GM19455 (cell line): ENCODE data around the gene NOL3.
"Not testable (repeated sequence)": the region's sequence is repeated elsewhere in the genome, so short reads cannot be mapped to it uniquely, and the experiment has no call there.

Experiments used
- ATAC-seq: cut with Tn5 transposase; IDR thresholded peaks from one replicate; pipeline ENCODE4 v1.9.1; 2021; ENCODE audit not compliant: unreplicated experiment

The NOL3 gene

GRCh38 chr16:67170168-67170948, at the start of gene NOL3:
TSS of gene NOL3 (plus strand) at chr16:67170538.
- ATAC-seq: peak; percentile 36

- ATAC-seq: not testable (repeated sequence)
Observed at GRCh38 chr16:67122799-67123198, 47.5 kb upstream of the NOL3 start.

DNA sequence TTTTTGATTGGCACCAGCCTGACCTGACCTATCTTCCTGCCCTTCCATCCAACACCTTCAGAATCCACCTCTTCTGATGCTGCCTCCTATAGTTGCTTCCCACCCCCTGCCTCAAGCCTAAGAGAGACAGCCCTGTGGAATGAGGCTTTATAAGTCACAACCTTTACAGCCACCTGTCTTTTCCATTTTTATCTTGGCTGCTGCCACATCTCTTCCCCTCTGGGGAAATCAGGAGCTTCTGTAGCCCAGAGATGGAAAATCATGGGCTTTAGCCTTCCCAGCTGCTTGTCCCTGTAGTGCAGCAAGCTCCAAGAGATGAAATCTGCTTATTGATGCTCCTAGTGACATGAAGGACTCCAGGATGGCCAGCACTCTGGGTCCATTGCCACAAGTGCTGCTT, 41.9 kb upstream of the NOL3 start:
- no peak for ATAC-seq

GRCh38 chr16:67128887-67129286, 41.5 kb upstream of the NOL3 start:
- ATAC-seq: no peak

- no peak for ATAC-seq
Observed at GRCh38 chr16:67129422-67129821, 40.9 kb upstream of the NOL3 start.

- no peak for ATAC-seq
Observed at GRCh38 chr16:67137605-67138004, 32.7 kb upstream of the NOL3 start.

DNA sequence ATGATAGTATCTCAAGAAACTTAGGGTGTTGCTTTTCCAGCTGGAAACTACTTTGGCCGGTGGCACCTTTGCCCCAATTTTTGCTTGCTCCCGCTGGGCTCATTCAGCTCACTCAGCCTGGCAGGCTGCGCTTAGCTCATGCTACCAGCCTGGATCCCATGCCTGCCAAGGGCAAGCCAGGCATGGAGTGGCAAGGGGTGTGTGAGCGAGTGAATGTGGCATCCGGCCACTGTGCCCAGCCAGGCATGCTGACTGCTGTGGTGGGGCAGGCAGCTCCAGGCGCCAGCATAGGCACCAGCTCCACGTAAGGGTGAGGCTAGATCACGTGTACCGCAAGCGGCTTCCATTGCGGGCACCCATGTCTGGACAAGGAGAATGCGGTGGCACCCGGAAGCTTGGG, 28.9 kb upstream of the NOL3 start:
- ATAC-seq: no peak

DNA sequence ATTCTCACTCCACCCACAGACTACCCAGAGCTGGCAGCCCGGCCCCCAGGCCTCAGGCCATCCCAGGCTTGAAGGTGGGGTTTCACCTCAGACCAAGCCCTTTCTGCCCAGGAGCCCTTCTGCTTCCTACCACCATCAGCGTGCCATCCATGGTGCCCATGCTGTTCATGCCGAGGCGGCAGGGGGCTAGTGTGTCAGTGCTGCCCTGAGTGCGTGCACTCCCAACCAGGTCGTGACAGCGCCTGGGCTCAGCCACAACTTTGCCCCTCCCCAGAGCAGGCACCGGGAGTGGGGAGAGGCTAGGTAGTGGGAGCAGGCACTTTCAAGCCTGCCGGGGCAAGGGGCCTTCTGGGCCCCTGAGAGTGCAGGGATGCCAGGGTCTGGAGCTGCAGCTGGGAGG, 28.0 kb upstream of the NOL3 start:
- no peak for ATAC-seq

GRCh38 chr16:67144943-67145342, 25.4 kb upstream of the NOL3 start:
- no peak for ATAC-seq

- no peak for ATAC-seq
Observed at GRCh38 chr16:67145746-67146145, 24.6 kb upstream of the NOL3 start.

DNA sequence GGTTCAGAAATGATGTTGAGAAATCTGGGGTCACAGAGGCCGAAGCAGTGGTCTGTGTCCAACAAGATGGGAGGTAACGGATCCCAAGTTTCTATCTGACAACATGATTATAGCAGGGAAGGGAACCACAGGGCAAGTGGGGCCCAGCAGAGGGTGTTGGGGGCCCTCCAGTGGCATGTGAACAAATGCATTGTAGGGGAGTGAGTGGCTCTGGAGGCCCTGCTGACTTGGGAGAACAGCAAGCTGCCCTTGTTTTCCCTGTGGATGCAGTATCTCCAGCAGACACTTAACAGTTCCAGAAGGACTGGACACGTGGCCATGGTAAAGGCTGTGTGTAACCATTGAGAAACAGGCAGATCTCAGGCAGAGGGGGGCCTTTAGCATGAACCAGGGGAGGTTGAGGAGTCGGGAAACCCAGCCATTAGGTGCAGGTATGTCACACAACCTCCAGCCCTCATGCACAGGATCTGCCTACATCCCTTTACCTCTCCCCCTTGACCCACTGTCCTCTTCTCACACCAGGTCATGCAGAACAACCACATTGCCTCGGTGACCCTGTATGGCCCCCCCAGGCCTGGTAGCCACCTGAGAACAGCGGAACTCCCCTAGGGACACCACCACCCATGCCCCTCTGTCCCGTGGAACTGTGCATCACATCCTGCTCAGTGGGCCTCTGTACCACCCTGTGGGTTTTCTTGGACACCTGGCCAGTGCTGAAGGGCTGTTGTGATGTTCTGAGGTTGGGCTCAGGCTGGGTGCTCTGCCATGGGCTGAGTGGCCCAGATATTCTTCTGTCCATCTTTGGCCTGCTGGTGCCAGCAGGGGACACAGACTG, 23.6 kb upstream of the NOL3 start:
- ATAC-seq: no peak

DNA sequence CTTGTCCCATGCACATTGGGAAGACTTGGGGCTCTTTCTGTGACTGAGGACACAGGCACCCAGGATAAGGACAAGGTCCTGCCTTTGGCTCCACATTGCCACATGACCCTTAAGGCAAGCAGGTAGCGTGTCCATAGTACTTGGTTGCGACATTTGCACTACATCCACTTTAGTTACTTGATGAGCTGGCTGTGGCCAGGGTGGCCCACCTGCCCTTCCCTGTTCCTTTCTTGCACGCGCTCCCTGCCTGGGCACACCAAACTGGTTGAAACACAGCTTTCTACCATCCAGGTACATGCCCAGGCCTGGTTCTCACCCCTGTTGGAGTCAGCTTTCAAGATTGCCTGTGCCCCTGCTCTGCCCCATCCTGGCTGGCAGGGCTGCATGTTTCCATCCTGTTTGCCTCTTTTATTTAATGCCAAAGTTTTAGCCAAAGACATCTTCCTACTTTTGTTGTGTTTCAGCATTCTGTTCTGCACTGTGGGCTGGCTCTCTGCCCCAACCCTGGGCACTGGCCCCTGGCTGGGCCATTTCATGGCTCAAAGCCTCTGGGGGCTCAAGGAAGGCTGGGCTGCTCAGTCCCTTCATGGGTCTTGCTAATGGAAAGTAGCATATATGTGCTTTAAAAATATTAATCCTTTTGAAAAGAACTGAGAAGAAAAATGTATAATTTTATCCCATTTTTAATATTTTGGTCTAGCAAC, 22.7 kb upstream of the NOL3 start:
- no peak for ATAC-seq

GRCh38 chr16:67148221-67148620, 22.1 kb upstream of the NOL3 start:
- no peak for ATAC-seq

DNA sequence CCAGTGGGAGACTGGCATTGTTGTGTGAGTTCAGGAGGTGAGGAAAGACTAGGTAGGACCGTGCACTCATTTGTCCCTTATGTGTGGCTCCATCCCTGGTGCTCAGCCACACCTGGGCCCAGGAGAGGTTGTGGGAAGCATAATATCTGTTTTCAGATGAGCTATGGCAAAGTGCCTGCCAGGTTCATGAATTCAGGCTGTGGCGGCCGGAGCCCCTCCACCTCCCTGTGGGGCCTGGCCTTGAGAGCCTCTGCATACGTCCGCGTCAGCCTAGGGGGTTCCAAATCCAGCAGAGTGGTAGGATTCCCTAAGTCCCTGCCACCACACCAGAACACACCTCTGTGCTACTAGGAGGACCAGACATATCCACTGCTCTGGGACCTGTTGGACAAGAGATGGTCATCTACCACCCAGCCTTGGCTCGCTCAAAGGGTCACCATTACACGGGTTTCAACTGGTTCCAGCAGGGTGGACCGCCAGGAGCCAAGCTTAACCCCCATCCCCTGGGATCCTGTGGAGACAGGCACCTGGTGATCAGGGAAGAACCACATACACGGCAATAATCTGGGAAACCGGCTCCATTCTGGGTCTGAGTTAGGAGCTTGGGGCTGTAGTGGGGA, 21.6 kb upstream of the NOL3 start:
- ATAC-seq: no peak

- no peak for ATAC-seq
Observed at GRCh38 chr16:67149276-67150046, 20.9 kb upstream of the NOL3 start.

DNA sequence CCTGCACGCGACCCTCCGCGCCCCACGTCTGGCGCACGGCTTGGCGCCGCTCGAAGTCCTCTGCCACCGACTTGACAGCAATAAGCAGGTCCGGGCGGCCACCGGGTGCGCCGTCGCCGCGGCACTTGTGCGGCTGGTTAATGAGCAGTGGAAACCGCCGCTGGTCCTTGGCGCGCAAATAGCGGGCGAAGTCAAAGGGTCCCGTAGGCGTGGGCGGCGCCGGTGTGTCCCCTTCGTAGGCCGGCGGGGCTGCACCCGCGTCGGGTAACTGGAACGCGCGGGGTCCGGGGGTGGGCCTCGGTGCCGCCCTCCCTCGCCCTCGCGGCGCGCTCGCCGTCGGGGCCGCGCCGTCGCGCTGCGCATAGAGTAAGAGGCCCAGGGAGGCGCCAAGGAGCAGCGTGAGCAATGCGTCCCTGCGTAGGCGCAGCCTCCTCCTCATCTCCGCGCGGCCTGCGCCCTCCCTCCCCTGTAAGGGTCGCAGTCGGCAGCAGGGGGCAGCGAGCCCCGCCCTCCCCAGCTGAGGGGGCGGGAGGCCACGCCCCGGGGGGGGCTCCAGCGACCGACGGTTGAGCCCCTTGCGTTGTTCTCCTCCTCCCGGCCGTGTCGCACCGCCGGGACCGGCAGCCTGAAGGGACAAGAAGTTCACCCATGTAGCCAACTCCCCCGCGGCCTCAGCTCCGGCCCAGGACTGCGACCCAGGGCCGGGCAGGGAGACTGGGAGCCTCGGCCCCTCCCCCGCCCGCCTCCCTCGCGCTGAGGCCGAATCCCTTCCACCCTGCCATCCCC, 20.1 kb upstream of the NOL3 start:
- peak; percentile 34 for ATAC-seq

- ATAC-seq: peak; percentile 67
Observed at GRCh38 chr16:67150833-67151396, 19.4 kb upstream of the NOL3 start, which contains the start of gene B3GNT9. TSS of gene B3GNT9 (minus strand) at chr16:67150998. CDS start at chr16:67150485, 513 bp downstream.

DNA sequence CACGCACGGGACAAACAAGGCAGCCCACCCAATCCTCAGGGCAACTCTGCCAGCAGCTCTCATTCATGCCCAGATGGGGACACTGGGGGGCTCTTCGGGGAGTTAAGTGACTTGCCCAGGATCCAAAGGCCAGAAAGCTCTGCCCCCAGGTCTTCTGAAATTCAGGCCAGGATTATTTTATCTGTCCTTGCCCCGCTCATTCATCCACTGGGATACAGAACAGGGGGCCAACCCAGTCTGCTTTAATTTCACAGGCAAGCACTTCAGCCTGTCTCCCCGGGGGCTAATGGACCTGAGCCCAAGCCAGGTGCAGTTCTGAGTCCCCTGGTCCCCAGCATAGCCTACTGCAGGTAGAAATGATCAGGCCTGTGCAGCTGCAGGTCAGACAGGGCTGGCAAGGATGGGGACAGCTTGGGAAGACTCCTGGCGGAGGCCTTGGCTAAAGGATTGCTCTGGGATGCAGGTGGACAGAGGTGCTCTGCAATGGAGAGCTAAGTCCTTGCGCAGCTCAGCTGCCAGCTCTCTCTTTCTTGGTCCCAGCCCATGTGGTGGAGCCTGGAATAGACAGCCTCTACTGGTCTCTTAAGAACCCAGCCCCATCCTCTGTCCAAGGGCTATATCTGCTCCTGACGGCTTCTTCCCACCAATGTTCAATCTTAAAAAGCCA, 18.8 kb upstream of the NOL3 start:
- no peak for ATAC-seq
